ENCODE results near the gene AMER2.

DNA sequence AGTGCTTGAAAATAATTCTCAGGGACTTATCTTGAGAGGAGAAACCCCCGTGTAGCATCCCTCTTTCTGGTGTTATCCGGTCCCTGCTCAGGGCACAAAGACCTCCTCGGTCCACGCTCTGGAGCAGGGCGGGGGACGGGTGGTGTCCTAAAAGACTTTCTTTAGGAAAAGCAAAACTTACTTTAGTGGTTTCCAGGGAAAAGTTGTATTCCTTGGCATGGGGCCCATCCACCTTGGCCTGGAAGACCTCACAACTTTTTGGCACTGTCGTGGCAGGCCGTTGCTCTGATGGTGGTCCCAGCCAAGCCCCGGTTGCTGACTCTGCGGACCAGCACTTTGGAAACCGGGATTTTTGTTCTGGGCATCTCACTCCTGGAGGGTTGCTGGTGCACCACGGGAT, 2.7 kb downstream of the AMER2 start:
- TF ChIP-seq EZH2phosphoT487 (IDR thresholded peaks at IDR 0.05; ENCODE audit: insufficient read depth, low read depth) (no peak), EZH2 (IDR thresholded peaks at IDR 0.05; ENCODE audit: insufficient read depth, poor library complexity, severe bottlenecking) (no peak)
